ENCODE results near the gene ZNRF3. TPM values are rescaled to one million over a fixed set of nuclear protein-coding genes. Genes with fewer than 3 reads are reported as not detected.

ZNRF3 gene
- polyA plus RNA-seq, 1 experiment: 1.4 TPM

DNA sequence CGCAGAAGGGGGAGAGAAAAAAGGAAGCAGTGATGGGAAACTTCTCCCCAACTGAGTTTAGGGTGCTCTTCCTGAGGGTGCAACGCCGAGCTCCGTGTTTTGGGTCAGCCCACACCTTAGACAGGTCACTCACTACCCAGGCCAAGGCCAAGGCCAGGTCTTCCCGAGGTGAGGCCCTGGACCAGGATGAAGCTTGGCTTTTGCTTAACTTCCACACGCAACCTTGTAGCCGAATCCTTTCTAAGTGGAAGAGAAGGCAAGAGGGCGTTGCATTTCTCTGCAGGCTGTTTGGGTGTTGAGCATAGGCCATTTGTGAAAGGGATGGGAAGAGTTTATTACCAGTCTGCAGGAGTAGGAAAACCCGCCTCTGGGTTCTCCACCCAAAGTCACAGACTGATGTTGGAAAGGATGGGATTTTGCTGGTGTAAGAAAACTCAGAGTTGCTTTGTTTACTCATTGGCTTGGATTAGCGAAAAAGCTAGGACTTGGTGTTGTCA is 191.0 kb downstream of the ZNRF3 start:
- CTCF ChIA-PET: interaction anchor here (1.5 to 2.8 kb wide), 2 partner anchors 34 to 79 kb away, joined by 4 to 15 read pairs; no protein-coding TSS in a partner anchor
- DNase-seq (ENCODE audit: low read depth, low spot score): no peak
- H3K9me3 ChIP-seq (ENCODE audit: control insufficient read depth, insufficient read depth, low read length): peaks cover 9% of the 10 kb centered on the region; the same call in 1 of the 2 replicates
- POLR2A ChIA-PET: no interaction called here
- H3K27me3 ChIP-seq (ENCODE audit: control insufficient read depth, insufficient read depth, low read length): peaks cover 17% of the 10 kb centered on the region
- H3K4me3 ChIP-seq (ENCODE audit: low read depth, low read length): peak overlapping the region; percentile 70
- no peak for TF ChIP-seq CTCF (IDR thresholded peaks at IDR 0.05; ENCODE audit: low read depth, low read length)
- H3K27ac ChIP-seq (ENCODE audit: low read depth, low read length): no peak overlapping the region

GRCh38 chr22:29078036-29078868 is 194.9 kb downstream of the ZNRF3 start:
- Histone ChIP-seq H3K27me3 (ENCODE audit: control insufficient read depth, insufficient read depth, low read length) (peaks cover 13% of the 10 kb centered on the region), H3K9me3 (ENCODE audit: control insufficient read depth, insufficient read depth, low read length) (peaks cover 8% of the 10 kb centered on the region; the same call in 1 of the 2 replicates), H3K27ac (ENCODE audit: low read depth, low read length) (no peak overlapping the region), H3K4me3 (ENCODE audit: low read depth, low read length) (no peak overlapping the region)
- POLR2A ChIA-PET: interaction anchor here (0.7 kb wide), 1 partner anchor 1118 kb away, joined by 5 read pairs; no protein-coding TSS in a partner anchor
- CTCF ChIA-PET: interaction anchor here (0.7 to 1.5 kb wide), 3 partner anchors 10 to 128 kb away, joined by 3 to 4 read pairs (median 3); no protein-coding TSS in a partner anchor
- DNase-seq (ENCODE audit: low read depth, low spot score): no peak
- TF ChIP-seq CTCF (IDR thresholded peaks at IDR 0.05; ENCODE audit: low read depth, low read length): no peak

GRCh38 chr22:29078869-29079207 is 195.5 kb downstream of the ZNRF3 start:
- no peak for DNase-seq (ENCODE audit: low read depth, low spot score)
- CTCF ChIA-PET: interaction anchor here (0.7 to 1.5 kb wide), 2 partner anchors 10 to 101 kb away, joined by 3 to 4 read pairs; no protein-coding TSS in a partner anchor

DNA sequence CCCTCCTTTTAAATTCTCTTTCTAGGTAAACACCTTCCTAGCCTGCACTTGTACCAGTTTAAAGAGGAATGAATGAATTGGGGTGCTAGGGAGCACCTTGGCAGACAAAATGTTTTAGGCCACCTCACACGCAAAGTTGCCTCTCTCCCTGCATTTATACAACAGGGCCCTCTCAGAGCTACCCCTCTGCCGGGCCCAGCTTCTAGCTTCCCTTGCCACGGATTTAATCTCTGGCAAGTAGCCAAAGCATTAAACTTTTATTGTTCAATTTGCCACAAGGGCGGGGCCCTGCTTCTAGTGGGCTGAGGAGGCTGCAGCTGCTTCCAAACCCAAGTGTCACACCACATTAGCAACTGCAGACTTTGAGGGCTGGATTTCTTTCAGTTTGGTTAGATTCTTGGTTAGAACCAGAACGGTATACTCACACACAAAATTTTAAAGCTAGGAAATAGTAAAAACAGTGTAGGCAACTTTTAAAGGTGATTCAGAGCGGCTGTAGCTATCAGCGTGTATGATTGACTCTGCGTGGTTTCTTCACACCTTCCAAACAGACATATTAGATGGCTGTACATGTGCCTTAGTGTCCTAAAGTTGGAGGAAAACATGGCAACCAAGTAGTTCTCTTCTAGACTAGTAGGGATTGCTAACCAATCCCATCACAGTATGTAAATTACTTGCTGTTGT is 196.0 kb downstream of the ZNRF3 start:
- no peak for TF ChIP-seq CTCF (IDR thresholded peaks at IDR 0.05; ENCODE audit: low read depth, low read length)
- no peak for DNase-seq (ENCODE audit: low read depth, low spot score)
- Histone ChIP-seq H3K27ac (ENCODE audit: low read depth, low read length) (no peak overlapping the region), H3K9me3 (ENCODE audit: control insufficient read depth, insufficient read depth, low read length) (no peaks in the 10 kb centered on the region), H3K27me3 (ENCODE audit: control insufficient read depth, insufficient read depth, low read length) (peaks cover 4% of the 10 kb centered on the region), H3K4me3 (ENCODE audit: low read depth, low read length) (no peak overlapping the region)
- ChIA-PET POLR2A (no interaction called here), CTCF (interaction anchor here (1.5 kb wide), 1 partner anchor 9 kb away, joined by 3 read pairs; no protein-coding TSS in a partner anchor)

More at GRCh38 chr22:29078869-29079207, 195.5 kb downstream of the ZNRF3 start:
- Histone ChIP-seq H3K27me3 (ENCODE audit: control insufficient read depth, insufficient read depth, low read length) (peaks cover 7% of the 10 kb centered on the region), H3K9me3 (ENCODE audit: control insufficient read depth, insufficient read depth, low read length) (peaks cover 3% of the 10 kb centered on the region; the same call in 1 of the 2 replicates), H3K27ac (ENCODE audit: low read depth, low read length) (no peak overlapping the region), H3K4me3 (ENCODE audit: low read depth, low read length) (no peak overlapping the region)
- no peak for TF ChIP-seq CTCF (IDR thresholded peaks at IDR 0.05; ENCODE audit: low read depth, low read length)
- POLR2A ChIA-PET: interaction anchor here (0.7 kb wide), 1 partner anchor 1118 kb away, joined by 5 read pairs; no protein-coding TSS in a partner anchor
